ENCODE data around the gene DAPK3. TPM values are rescaled to one million over a fixed set of nuclear protein-coding genes. Genes with fewer than 3 reads are reported as not detected.

The DAPK3 gene
- total RNA-seq, 6 experiments from 2014 or later: 13.1 to 63.7 (median 24.9) TPM

MicroRNAs encoded within 50 kb of the gene (microRNA counts, 767-probe panel; counts per million panel counts)
- 237 counts per million for microRNA hsa-miR-637

Small RNA genes within 50 kb of the gene (microRNA-seq; reads per million reads assigned to microRNA genes)
- 0 reads per million in 2 donors for gene MIR637

Small RNA genes within 50 kb of the gene (small RNA-seq; reads per million reads assigned to genes)
- 0 reads per million in 2 experiments for gene RN7SL202P
- gene SNORD37: 30.5 to 32.8 reads per million in 2 experiments

Other genes with a start within 250 kb of the DAPK3 start
- 10 to 100 TPM; 10.1 to 24.1 (median 12.6) TPM for gene APBA3, start 209.4 kb downstream of the DAPK3 start, total RNA-seq
- 10 to 100 TPM; 52.5 to 81.2 (median 61.9) TPM for gene MRPL54, start 208.4 kb downstream of the DAPK3 start, total RNA-seq
- gene RAX2, start 198.9 kb downstream of the DAPK3 start, total RNA-seq: not detected
- 1 to 10 TPM in 3 of 6 experiments, under 1 TPM in 3; 0.49 to 2.5 (median 0.90) TPM for gene MATK, start 184.7 kb downstream of the DAPK3 start, total RNA-seq
- gene ZFR2, start 102.1 kb downstream of the DAPK3 start, total RNA-seq: not detected
- not detected for gene ATCAY, start 90.4 kb downstream of the DAPK3 start, total RNA-seq
- under 1 TPM in 1 of 6 experiments, not detected in 5; 0.17 TPM for gene NMRK2, start 38.0 kb downstream of the DAPK3 start, total RNA-seq
- 1,000 to 10,000 TPM in 4 of 6 experiments, 100 to 1,000 TPM in 2; 933 to 1,231 (median 1,031) TPM for gene EEF2, start 14.4 kb upstream of the DAPK3 start, total RNA-seq
- gene PIAS4, start 36.6 kb upstream of the DAPK3 start, total RNA-seq: 10 to 100 TPM in 5 of 6 experiments, 1 to 10 TPM in 1; 9.9 to 20.0 (median 14.9) TPM
- 10 to 100 TPM; 19.0 to 38.5 (median 27.7) TPM for gene ZBTB7A, start 95.8 kb upstream of the DAPK3 start, total RNA-seq
- 10 to 100 TPM; 50.2 to 75.7 (median 59.8) TPM for gene MAP2K2, start 153.0 kb upstream of the DAPK3 start, total RNA-seq
- gene CREB3L3, start 182.5 kb upstream of the DAPK3 start, total RNA-seq: 100 to 1,000 TPM in 4 of 6 experiments, 10 to 100 TPM in 2; 50.5 to 368 (median 199) TPM
- 10 to 100 TPM in 3 of 6 experiments, 1 to 10 TPM in 3; 7.9 to 21.6 (median 10.0) TPM for gene SIRT6, start 211.5 kb upstream of the DAPK3 start, total RNA-seq
- 1 to 10 TPM; 1.2 to 4.8 (median 2.7) TPM for gene ANKRD24, start 211.6 kb upstream of the DAPK3 start, total RNA-seq